ENCODE results near the gene ATRN.

DNA sequence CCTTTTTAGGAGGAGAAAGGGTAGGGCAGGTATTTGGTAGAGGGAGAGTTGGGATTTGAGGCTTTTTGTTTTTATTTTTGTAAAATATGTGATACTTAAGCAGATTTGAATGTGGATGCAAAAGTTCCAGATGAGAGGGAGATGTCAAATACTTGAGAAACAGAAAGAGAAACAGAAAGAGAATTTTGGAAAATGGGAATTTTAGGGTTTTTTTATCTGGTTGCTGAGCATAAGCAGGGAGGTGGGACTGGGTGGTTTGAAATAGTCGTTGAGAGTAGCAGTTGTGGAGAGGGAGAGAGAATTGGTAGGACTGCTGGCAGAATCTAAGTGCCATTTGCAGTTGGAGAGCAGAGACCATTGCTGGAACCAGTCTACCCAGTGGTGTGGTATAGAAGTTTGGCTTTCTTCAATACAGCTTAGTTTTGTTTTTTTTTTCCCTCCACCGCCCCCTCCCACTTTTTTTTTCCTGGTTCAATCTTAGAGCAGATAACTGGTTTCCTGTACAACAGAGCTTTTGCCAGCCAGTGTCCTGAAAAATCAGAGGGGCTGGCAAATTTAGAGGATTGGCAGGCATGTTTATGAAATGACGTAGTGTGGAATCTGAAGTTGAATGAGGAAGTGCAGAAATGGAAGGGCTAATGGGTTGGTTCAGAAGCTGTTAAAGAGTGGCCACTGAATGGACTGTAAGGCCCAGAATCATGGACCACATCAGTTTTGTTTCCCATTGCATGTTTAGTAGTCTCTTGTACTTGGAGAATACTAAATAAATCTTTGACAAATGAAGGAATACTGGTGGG lies 68.7 kb downstream of the ATRN start:
- TF ChIP-seq CTCF (IDR thresholded peaks at IDR 0.05) (no peak), POLR2A (IDR thresholded peaks at IDR 0.05) (no peak)

All from tibial nerve (tissue), 3 donors.